ENCODE data around the gene C11orf21. TPM values are rescaled to one million over a fixed set of nuclear protein-coding genes. Genes with fewer than 3 reads are reported as not detected.

The C11orf21 gene
- polyA plus RNA-seq, 1 of the 3 experiments (the other 2 are of a cell fraction): 0.03 TPM

DNA sequence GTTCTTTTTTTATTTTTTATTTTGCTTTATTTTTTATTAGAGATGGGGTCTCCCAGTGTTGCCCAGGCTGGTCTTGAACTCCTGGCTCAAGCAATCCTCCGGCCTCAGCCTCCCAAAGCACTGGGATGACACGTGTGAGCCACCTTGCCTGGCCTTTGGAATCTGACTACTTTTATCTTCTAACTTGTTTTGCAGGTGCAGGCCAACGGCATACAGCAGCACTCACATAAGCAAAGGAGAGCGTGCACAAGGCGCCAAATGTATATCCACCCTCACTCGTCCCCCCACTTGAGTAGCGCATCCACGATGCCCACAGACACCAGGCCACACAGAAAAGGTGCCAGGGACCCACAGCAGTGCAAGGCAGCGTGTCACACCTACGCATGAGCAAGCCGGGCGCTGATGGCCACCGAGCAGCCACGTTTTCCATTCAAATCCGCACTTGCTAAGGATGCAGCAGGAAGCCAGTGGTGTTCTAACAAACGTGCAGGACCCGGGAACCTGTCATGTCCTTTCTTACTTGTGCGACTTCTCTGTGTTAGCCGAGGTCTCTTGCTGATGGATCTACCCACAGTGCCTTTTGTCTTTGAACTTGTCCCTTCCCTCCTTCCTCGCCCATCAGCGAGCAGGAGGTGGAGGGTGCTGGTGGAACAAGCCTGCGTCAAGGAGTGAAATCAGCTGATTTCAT, 37.2 kb downstream of the C11orf21 start (continued):
- TF ChIP-seq, protein P1, sequence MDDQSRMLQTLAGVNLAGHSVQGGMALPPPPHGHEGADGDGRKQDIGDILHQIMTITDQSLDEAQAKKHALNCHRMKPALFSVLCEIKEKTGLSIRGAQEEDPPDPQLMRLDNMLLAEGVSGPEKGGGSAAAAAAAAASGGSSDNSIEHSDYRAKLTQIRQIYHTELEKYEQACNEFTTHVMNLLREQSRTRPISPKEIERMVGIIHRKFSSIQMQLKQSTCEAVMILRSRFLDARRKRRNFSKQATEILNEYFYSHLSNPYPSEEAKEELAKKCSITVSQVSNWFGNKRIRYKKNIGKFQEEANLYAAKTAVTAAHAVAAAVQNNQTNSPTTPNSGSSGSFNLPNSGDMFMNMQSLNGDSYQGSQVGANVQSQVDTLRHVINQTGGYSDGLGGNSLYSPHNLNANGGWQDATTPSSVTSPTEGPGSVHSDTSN (IDR thresholded peaks at IDR 0.05): no peak
- TF ChIP-seq GABPA (IDR thresholded peaks at IDR 0.05; ENCODE audit: low read depth) (no peak), SMC3 (IDR thresholded peaks at IDR 0.05; ENCODE audit: low read depth, low read length) (no peak)
- TF ChIP-seq, protein P2, sequence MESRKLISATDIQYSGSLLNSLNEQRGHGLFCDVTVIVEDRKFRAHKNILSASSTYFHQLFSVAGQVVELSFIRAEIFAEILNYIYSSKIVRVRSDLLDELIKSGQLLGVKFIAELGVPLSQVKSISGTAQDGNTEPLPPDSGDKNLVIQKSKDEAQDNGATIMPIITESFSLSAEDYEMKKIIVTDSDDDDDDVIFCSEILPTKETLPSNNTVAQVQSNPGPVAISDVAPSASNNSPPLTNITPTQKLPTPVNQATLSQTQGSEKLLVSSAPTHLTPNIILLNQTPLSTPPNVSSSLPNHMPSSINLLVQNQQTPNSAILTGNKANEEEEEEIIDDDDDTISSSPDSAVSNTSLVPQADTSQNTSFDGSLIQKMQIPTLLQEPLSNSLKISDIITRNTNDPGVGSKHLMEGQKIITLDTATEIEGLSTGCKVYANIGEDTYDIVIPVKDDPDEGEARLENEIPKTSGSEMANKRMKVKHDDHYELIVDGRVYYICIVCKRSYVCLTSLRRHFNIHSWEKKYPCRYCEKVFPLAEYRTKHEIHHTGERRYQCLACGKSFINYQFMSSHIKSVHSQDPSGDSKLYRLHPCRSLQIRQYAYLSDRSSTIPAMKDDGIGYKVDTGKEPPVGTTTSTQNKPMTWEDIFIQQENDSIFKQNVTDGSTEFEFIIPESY (IDR thresholded peaks at IDR 0.05; ENCODE audit: borderline replicate concordance, low read depth): no peak

DNA sequence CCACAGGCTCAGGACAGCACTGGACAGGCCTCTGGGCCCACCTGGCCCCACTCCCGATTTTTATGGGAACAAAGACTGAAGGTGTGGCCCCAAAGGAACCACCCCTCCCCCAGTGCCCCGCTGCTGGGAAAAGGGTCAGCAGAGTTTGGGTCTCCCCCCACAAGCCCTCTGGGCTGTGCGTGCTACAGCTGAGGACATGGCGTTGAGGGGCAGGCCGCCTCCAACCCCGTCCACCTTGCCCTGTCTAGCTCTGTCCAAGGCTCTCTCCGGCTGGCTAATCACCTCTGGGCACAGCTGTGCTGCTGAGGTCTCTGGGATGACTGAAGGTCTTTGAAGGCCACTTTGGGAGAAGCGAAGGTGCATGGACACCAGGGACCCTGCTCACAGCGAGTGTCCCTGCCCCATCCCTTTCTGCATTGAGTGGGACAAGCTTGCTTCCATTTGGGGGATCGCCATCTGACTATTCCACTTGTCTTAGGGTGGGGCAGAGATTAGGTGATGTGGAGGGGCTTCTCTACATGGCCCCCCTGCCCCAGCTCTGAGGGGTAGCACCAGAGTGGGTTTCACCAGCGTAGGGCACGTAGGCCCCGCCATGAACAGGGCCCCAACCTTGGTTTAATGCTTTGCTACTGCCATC, 37.9 kb downstream of the C11orf21 start:
- ChIA-PET CTCF (interaction anchor here (1.3 kb wide), 2 partner anchors 41 to 156 kb away, joined by 3 to 4 read pairs; no protein-coding TSS in a partner anchor), POLR2A (no interaction called here)
- no peak overlapping the region for H3K27ac ChIP-seq (ENCODE audit: low read depth in 2 of 2, low read length in 1 of 2)
- no peaks in the 10 kb centered on the region for H3K79me2 ChIP-seq (ENCODE audit: insufficient read depth)
- no peaks in the 10 kb centered on the region for H3F3A ChIP-seq (replicated peaks; ENCODE audit: insufficient read depth)
- H3K4me3 ChIP-seq (ENCODE audit: low read depth in 2 of 2, low read length in 1 of 2): no peak overlapping the region
- no peak overlapping the region for H3K4me2 ChIP-seq
- H3K9ac ChIP-seq: no peak overlapping the region
- H3K4me1 ChIP-seq (ENCODE audit: control insufficient read depth in 1 of 2, insufficient read depth in 2 of 2, low read depth in 1 of 2, low read length in 1 of 2): no peaks in the 10 kb centered on the region
- peaks cover 10% of the 10 kb centered on the region; the same call in 1 of the 2 replicates for H3K27me3 ChIP-seq (ENCODE audit: insufficient read depth)
- DNase-seq: no peak
- no peak overlapping the region for H2AFZ ChIP-seq (ENCODE audit: low read depth)
- no peak for TF ChIP-seq SIN3A (IDR thresholded peaks at IDR 0.05; ENCODE audit: borderline replicate concordance, low read depth, low read length)
- TF ChIP-seq FOSL2 (IDR thresholded peaks at IDR 0.05; ENCODE audit: borderline replicate concordance, low read depth): no peak
- TF ChIP-seq, protein P3, sequence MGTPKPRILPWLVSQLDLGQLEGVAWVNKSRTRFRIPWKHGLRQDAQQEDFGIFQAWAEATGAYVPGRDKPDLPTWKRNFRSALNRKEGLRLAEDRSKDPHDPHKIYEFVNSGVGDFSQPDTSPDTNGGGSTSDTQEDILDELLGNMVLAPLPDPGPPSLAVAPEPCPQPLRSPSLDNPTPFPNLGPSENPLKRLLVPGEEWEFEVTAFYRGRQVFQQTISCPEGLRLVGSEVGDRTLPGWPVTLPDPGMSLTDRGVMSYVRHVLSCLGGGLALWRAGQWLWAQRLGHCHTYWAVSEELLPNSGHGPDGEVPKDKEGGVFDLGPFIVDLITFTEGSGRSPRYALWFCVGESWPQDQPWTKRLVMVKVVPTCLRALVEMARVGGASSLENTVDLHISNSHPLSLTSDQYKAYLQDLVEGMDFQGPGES (IDR thresholded peaks at IDR 0.05; ENCODE audit: low read depth, low read length): no peak
- TF ChIP-seq MEF2A (IDR thresholded peaks at IDR 0.05; ENCODE audit: borderline replicate concordance, low read depth): no peak
- TF ChIP-seq YY1 (IDR thresholded peaks at IDR 0.05; ENCODE audit: low read depth): no peak
- no peak for TF ChIP-seq RCOR1 (IDR thresholded peaks at IDR 0.05; ENCODE audit: low read length)
- TF ChIP-seq RAD21 (IDR thresholded peaks at IDR 0.05; ENCODE audit: low read length): no peak
- no peak for TF ChIP-seq CHD2 (IDR thresholded peaks at IDR 0.05; ENCODE audit: low read length, partially characterized antibody)
- no peak for TF ChIP-seq MXI1 (IDR thresholded peaks at IDR 0.05; ENCODE audit: low read depth, low read length)
- TF ChIP-seq FOXJ3 (CRISPR knock-in tag; IDR thresholded peaks at IDR 0.05): no peak
- TF ChIP-seq, protein P4, sequence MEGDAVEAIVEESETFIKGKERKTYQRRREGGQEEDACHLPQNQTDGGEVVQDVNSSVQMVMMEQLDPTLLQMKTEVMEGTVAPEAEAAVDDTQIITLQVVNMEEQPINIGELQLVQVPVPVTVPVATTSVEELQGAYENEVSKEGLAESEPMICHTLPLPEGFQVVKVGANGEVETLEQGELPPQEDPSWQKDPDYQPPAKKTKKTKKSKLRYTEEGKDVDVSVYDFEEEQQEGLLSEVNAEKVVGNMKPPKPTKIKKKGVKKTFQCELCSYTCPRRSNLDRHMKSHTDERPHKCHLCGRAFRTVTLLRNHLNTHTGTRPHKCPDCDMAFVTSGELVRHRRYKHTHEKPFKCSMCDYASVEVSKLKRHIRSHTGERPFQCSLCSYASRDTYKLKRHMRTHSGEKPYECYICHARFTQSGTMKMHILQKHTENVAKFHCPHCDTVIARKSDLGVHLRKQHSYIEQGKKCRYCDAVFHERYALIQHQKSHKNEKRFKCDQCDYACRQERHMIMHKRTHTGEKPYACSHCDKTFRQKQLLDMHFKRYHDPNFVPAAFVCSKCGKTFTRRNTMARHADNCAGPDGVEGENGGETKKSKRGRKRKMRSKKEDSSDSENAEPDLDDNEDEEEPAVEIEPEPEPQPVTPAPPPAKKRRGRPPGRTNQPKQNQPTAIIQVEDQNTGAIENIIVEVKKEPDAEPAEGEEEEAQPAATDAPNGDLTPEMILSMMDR (IDR thresholded peaks at IDR 0.05): no peak
- no peak for TF ChIP-seq TCF12 (IDR thresholded peaks at IDR 0.05)
- TF ChIP-seq JUND (IDR thresholded peaks at IDR 0.05): no peak
- TF ChIP-seq RFX5 (IDR thresholded peaks at IDR 0.05; ENCODE audit: low read length): no peak
- no peak for TF ChIP-seq NRF1 (IDR thresholded peaks at IDR 0.05; ENCODE audit: low read depth, low read length)
- TF ChIP-seq TAF1 (IDR thresholded peaks at IDR 0.05; ENCODE audit: borderline replicate concordance, low read depth, low read length): no peak
- TF ChIP-seq GATA2 (CRISPR knock-in tag; IDR thresholded peaks at IDR 0.05): no peak
- no peaks in the 10 kb centered on the region for H3K9me3 ChIP-seq
- H3K36me3 ChIP-seq (replicated peaks in 1 of 2; ENCODE audit: control insufficient read depth in 1 of 2, insufficient read depth in 2 of 2, low read length in 1 of 2): no peaks in the 10 kb centered on the region
- no peaks in the 10 kb centered on the region for H4K20me1 ChIP-seq (ENCODE audit: insufficient read depth)
- 47% methylated on average over 7 of the region's 13 CpGs for whole genome bisulfite sequencing (ENCODE audit: low lambda C conversion rate)
- H3K9me2 ChIP-seq: no peaks in the 10 kb centered on the region
